Activated T-helper 2 cell treated with anti-CD3 and anti-CD28 coated beads, Interferon-gamma antibody, Interleukin-2, Interleukin-4, amounts not matched to agents 10 μg/mL and 5 μg/mL and 100 μg/mL, durations not matched to agents 14 hours and 24 hours and 36 hours (primary cell): Measurements from ENCODE around the gene BCL11B. TPM values are rescaled to one million over a fixed set of nuclear protein-coding genes. Genes with fewer than 3 reads are reported as not detected.

Experiments used
- DNase-seq: peaks from one replicate; pipeline ENCODE4 v3.0.0; 2021; ENCODE audit warnings: low spot score
- H3K27ac Mint-ChIP-seq: one replicate; pipeline ENCODE4 v1.8.0; 2021; ENCODE audit warnings: mixed read lengths
- H3K27me3 Mint-ChIP-seq: one replicate; pipeline ENCODE4 v1.8.0; 2021; ENCODE audit warnings: low read depth, mixed read lengths
- H3K36me3 Mint-ChIP-seq: one replicate; pipeline ENCODE4 v1.8.0; 2021; ENCODE audit warnings: low read depth, mixed read lengths
- H3K4me1 Mint-ChIP-seq: one replicate; pipeline ENCODE4 v1.8.0; 2021; ENCODE audit warnings: low read depth, mixed read lengths
- H3K4me3 Mint-ChIP-seq: one replicate; pipeline ENCODE4 v1.8.0; 2021; ENCODE audit warnings: low read depth, mild to moderate bottlenecking, moderate library complexity, mixed read lengths
- H3K9me3 Mint-ChIP-seq: one replicate; pipeline ENCODE4 v1.8.0; 2021; ENCODE audit warnings: mixed read lengths
- intact Hi-C: fragments of 100-400 bp; cut with micrococcal nuclease; formaldehyde crosslinking; loops from one replicate; pipeline ENCODE4 v1.15.1; 2023
- total RNA-seq: library from RNA; stranded (reverse); gene quantifications from 2 replicates; pipeline ENCODE4 v1.2.3, GENCODE V29; 2022

Gene BCL11B
- total RNA-seq, 1 donor from 2014 or later, result 34.1 TPM

GRCh38 chr14:99261912-99262787, 9.8 kb downstream of the BCL11B start:
- peaks cover 90% of the 10 kb centered on the region for H3K4me1 Mint-ChIP-seq
- H3K9me3 Mint-ChIP-seq, result no peaks in the 10 kb centered on the region
- no peaks in the 10 kb centered on the region for H3K27me3 Mint-ChIP-seq
- peaks cover 60% of the 10 kb centered on the region for H3K36me3 Mint-ChIP-seq
- peak; percentile 81 for DNase-seq
- intact Hi-C loops, result loop anchor here (1.0 to 10.0 kb wide), 6 partner anchors 9 to 1957 kb away; partner anchors contain the start of gene BCL11B
- peak overlapping the region; percentile 91 for H3K4me3 Mint-ChIP-seq
- peak overlapping the region; percentile 100 for H3K27ac Mint-ChIP-seq

- peak overlapping the region; percentile 91 for H3K4me3 Mint-ChIP-seq
- H3K4me1 Mint-ChIP-seq, result peaks cover 91% of the 10 kb centered on the region
- intact Hi-C loops, result loop anchor here (1.0 to 10.0 kb wide), 4 partner anchors 12 to 1956 kb away; no protein-coding TSS in a partner anchor
- peak overlapping the region; percentile 100 for H3K27ac Mint-ChIP-seq
- no peaks in the 10 kb centered on the region for H3K9me3 Mint-ChIP-seq
- H3K27me3 Mint-ChIP-seq, result no peaks in the 10 kb centered on the region
- H3K36me3 Mint-ChIP-seq, result peaks cover 64% of the 10 kb centered on the region
- DNase-seq, result peak; percentile 61
These were observed 11.1 kb downstream of the BCL11B start for GRCh38 chr14:99260587-99261551.

GRCh38 chr14:99260116-99260515, 11.9 kb downstream of the BCL11B start:
- intact Hi-C loops, result loop anchor here (10.0 kb wide), 3 partner anchors 155 to 1955 kb away; no protein-coding TSS in a partner anchor
- H3K27ac Mint-ChIP-seq, result peak overlapping the region; percentile 100
- peaks cover 91% of the 10 kb centered on the region for H3K4me1 Mint-ChIP-seq
- peaks cover 65% of the 10 kb centered on the region for H3K36me3 Mint-ChIP-seq
- no peaks in the 10 kb centered on the region for H3K9me3 Mint-ChIP-seq
- H3K4me3 Mint-ChIP-seq, result peak overlapping the region; percentile 91
- DNase-seq, result no peak
- H3K27me3 Mint-ChIP-seq, result no peaks in the 10 kb centered on the region

GRCh38 chr14:99258876-99259726, 12.9 kb downstream of the BCL11B start:
- peak overlapping the region; percentile 91 for H3K4me3 Mint-ChIP-seq

GRCh38 chr14:99258341-99258861, 13.6 kb downstream of the BCL11B start:
- peak overlapping the region; percentile 91 for H3K4me3 Mint-ChIP-seq
- intact Hi-C loops, result no loop called here
- no peaks in the 10 kb centered on the region for H3K27me3 Mint-ChIP-seq
- H3K27ac Mint-ChIP-seq, result peak overlapping the region; percentile 100
- H3K9me3 Mint-ChIP-seq, result no peaks in the 10 kb centered on the region
- peaks cover 62% of the 10 kb centered on the region for H3K36me3 Mint-ChIP-seq
- peaks cover 88% of the 10 kb centered on the region for H3K4me1 Mint-ChIP-seq
- DNase-seq, result no peak

More at GRCh38 chr14:99258876-99259726, 12.9 kb downstream of the BCL11B start:
- no peaks in the 10 kb centered on the region for H3K27me3 Mint-ChIP-seq
- peak; percentile 23 for DNase-seq
- intact Hi-C loops, result no loop called here
- H3K4me1 Mint-ChIP-seq, result peaks cover 88% of the 10 kb centered on the region
- peaks cover 63% of the 10 kb centered on the region for H3K36me3 Mint-ChIP-seq
- peak overlapping the region; percentile 100 for H3K27ac Mint-ChIP-seq
- H3K9me3 Mint-ChIP-seq, result no peaks in the 10 kb centered on the region

GRCh38 chr14:99257673-99258221, 14.2 kb downstream of the BCL11B start:
- H3K27ac Mint-ChIP-seq, result peak overlapping the region; percentile 100
- peak overlapping the region; percentile 91 for H3K4me3 Mint-ChIP-seq
- H3K9me3 Mint-ChIP-seq, result no peaks in the 10 kb centered on the region
- intact Hi-C loops, result loop anchor here (1.0 kb wide), 1 partner anchor 8 kb away; no protein-coding TSS in a partner anchor
- H3K27me3 Mint-ChIP-seq, result no peaks in the 10 kb centered on the region
- DNase-seq, result peak; percentile 23
- peaks cover 89% of the 10 kb centered on the region for H3K4me1 Mint-ChIP-seq
- H3K36me3 Mint-ChIP-seq, result peaks cover 67% of the 10 kb centered on the region

- no peaks in the 10 kb centered on the region for H3K9me3 Mint-ChIP-seq
- intact Hi-C loops, result loop anchor here (1.0 kb wide), 1 partner anchor 8 kb away; no protein-coding TSS in a partner anchor
- H3K27ac Mint-ChIP-seq, result peak overlapping the region; percentile 100
- peaks cover 67% of the 10 kb centered on the region for H3K36me3 Mint-ChIP-seq
- peak overlapping the region; percentile 91 for H3K4me3 Mint-ChIP-seq
- peaks cover 89% of the 10 kb centered on the region for H3K4me1 Mint-ChIP-seq
- no peaks in the 10 kb centered on the region for H3K27me3 Mint-ChIP-seq
- no peak for DNase-seq
These were observed 14.8 kb downstream of the BCL11B start for GRCh38 chr14:99257122-99257672.

- Mint-ChIP-seq H3K36me3 (peaks cover 71% of the 10 kb centered on the region), H3K27ac (peak overlapping the region; percentile 100), H3K9me3 (no peaks in the 10 kb centered on the region), H3K27me3 (no peaks in the 10 kb centered on the region), H3K4me1 (peaks cover 89% of the 10 kb centered on the region), H3K4me3 (peak overlapping the region; percentile 91)
- DNase-seq, result no peak
- intact Hi-C loops, result no loop called here
These were observed 15.5 kb downstream of the BCL11B start for GRCh38 chr14:99256483-99256874.

GRCh38 chr14:99255621-99256482, 16.1 kb downstream of the BCL11B start:
- peaks cover 89% of the 10 kb centered on the region for H3K4me1 Mint-ChIP-seq
- DNase-seq, result no peak
- intact Hi-C loops, result no loop called here
- peak overlapping the region; percentile 91 for H3K4me3 Mint-ChIP-seq
- no peaks in the 10 kb centered on the region for H3K9me3 Mint-ChIP-seq
- H3K36me3 Mint-ChIP-seq, result peaks cover 72% of the 10 kb centered on the region
- H3K27ac Mint-ChIP-seq, result peak overlapping the region; percentile 100
- no peaks in the 10 kb centered on the region for H3K27me3 Mint-ChIP-seq

GRCh38 chr14:99254328-99255009, 17.5 kb downstream of the BCL11B start:
- peaks cover 76% of the 10 kb centered on the region for H3K36me3 Mint-ChIP-seq
- H3K27me3 Mint-ChIP-seq, result no peaks in the 10 kb centered on the region
- peaks cover 87% of the 10 kb centered on the region for H3K4me1 Mint-ChIP-seq
- DNase-seq, result no peak
- no peaks in the 10 kb centered on the region for H3K9me3 Mint-ChIP-seq
- H3K27ac Mint-ChIP-seq, result peak overlapping the region; percentile 88
- intact Hi-C loops, result no loop called here
- H3K4me3 Mint-ChIP-seq, result peak overlapping the region; percentile 76
